Activated naive CD4-positive, alpha-beta T cell treated with anti-CD3 and anti-CD28 coated beads, Interleukin-2, amount 10 ng/mL, durations not matched to agents 7 days and 5 days (primary cell): ENCODE results near the gene KSR2.
"Not testable (repeated sequence)": the region's sequence is repeated elsewhere in the genome, so short reads cannot be mapped to it uniquely, and the experiment has no call there.

Experiments
- CTCF ChIA-PET: fragments of 350-600 bp; sonication (Branson Sonifier 250); formaldehyde crosslinking; loops from one replicate; lab custom pipeline; 2021; ENCODE audit warnings: antibody characterized with exemption; lab: Charles Lee
- DNase-seq: peaks from one replicate; pipeline ENCODE4 v3.0.0-alpha.2; 2020
- H3K27ac Mint-ChIP-seq: one replicate; pipeline ENCODE4 v1.8.0; 2021; ENCODE audit warnings: mild to moderate bottlenecking, moderate library complexity, mixed read lengths
- H3K27me3 Mint-ChIP-seq: one replicate; pipeline ENCODE4 v1.8.0; 2021; ENCODE audit warnings: mild to moderate bottlenecking, mixed read lengths
- H3K36me3 Mint-ChIP-seq: one replicate; pipeline ENCODE4 v1.8.0; 2021; ENCODE audit warnings: mixed read lengths
- H3K4me1 Mint-ChIP-seq: one replicate; pipeline ENCODE4 v1.8.0; 2021; ENCODE audit warnings: mixed read lengths
- H3K4me3 Mint-ChIP-seq: one replicate; pipeline ENCODE4 v1.8.0; 2021; ENCODE audit warnings: mild to moderate bottlenecking, moderate library complexity, mixed read lengths
- H3K9me3 Mint-ChIP-seq: one replicate; pipeline ENCODE4 v1.8.0; 2021; ENCODE audit warnings: mixed read lengths

Gene KSR2

GRCh38 chr12:117968826-117969659 is at the start of gene KSR2:
KSR2 (minus strand) TSS chr12:117968990; CDS start chr12:117968255, 735 bp downstream.
- peak; percentile 69 for DNase-seq
- Mint-ChIP-seq H3K4me3 (peak within 1 kb of the TSS; percentile 69), H3K27me3 (peaks cover 62% of the 10 kb centered on the region), H3K4me1 (peaks cover 8% of the 10 kb centered on the region), H3K36me3 (no peaks in the 10 kb centered on the region), H3K27ac (no peak within 1 kb of the TSS), H3K9me3 (peaks cover 10% of the 10 kb centered on the region)
- CTCF ChIA-PET = no interaction called here

- CTCF ChIA-PET = no interaction called here
- no peak for DNase-seq
- Mint-ChIP-seq H3K4me1 (peaks cover 31% of the 10 kb centered on the region), H3K27me3 (peaks cover 19% of the 10 kb centered on the region), H3K9me3 (peaks cover 4% of the 10 kb centered on the region), H3K4me3 (peak overlapping the region; percentile 87), H3K27ac (no peak overlapping the region), H3K36me3 (peaks cover 32% of the 10 kb centered on the region)
Observed at GRCh38 chr12:118017926-118018325, 49.1 kb upstream of the KSR2 start.

- DNase-seq = peak; percentile 99
- CTCF ChIA-PET = interaction anchor here (0.6 to 1.5 kb wide), 3 partner anchors 19 to 780 kb away, joined by 3 to 5 read pairs (median 4); no protein-coding TSS in a partner anchor
- H3K4me3 Mint-ChIP-seq = peak within 1 kb of the TSS; percentile 87
Observed at GRCh38 chr12:118016424-118017264, 47.9 kb upstream of the KSR2 start, which contains the start of gene RFC5. RFC5 (plus strand) TSS chr12:118016703; CDS start chr12:118016828, 125 bp downstream.

GRCh38 chr12:118015944-118016343 is 47.2 kb upstream of the KSR2 start:
- CTCF ChIA-PET = interaction anchor here (0.6 to 1.5 kb wide), 3 partner anchors 19 to 780 kb away, joined by 3 to 5 read pairs (median 4); no protein-coding TSS in a partner anchor
- peak overlapping the region; percentile 87 for H3K4me3 Mint-ChIP-seq

More at GRCh38 chr12:118016424-118017264, 47.9 kb upstream of the KSR2 start, which contains the start of gene RFC5:
- Mint-ChIP-seq H3K9me3 (peaks cover 4% of the 10 kb centered on the region), H3K27ac (peak within 1 kb of the TSS; percentile 84), H3K36me3 (peaks cover 25% of the 10 kb centered on the region), H3K27me3 (peaks cover 19% of the 10 kb centered on the region), H3K4me1 (peaks cover 31% of the 10 kb centered on the region)

GRCh38 chr12:118015306-118015705 is 46.5 kb upstream of the KSR2 start:
- no peak overlapping the region for H3K4me3 Mint-ChIP-seq

More at GRCh38 chr12:118015944-118016343, 47.2 kb upstream of the KSR2 start:
- no peak for DNase-seq
- H3K27ac Mint-ChIP-seq = no peak overlapping the region
- H3K36me3 Mint-ChIP-seq = peaks cover 21% of the 10 kb centered on the region
- H3K27me3 Mint-ChIP-seq = peaks cover 19% of the 10 kb centered on the region
- H3K9me3 Mint-ChIP-seq = peaks cover 4% of the 10 kb centered on the region
- peaks cover 31% of the 10 kb centered on the region for H3K4me1 Mint-ChIP-seq

GRCh38 chr12:118013283-118013682 is 44.5 kb upstream of the KSR2 start:
- Mint-ChIP-seq H3K4me1 (peaks cover 23% of the 10 kb centered on the region), H3K9me3 (peaks cover 4% of the 10 kb centered on the region), H3K4me3 (no peak overlapping the region), H3K27me3 (peaks cover 19% of the 10 kb centered on the region), H3K27ac (no peak overlapping the region), H3K36me3 (peaks cover 6% of the 10 kb centered on the region)
- CTCF ChIA-PET = no interaction called here
- DNase-seq = no peak

More at GRCh38 chr12:118015306-118015705, 46.5 kb upstream of the KSR2 start:
- Mint-ChIP-seq H3K27me3 (peaks cover 19% of the 10 kb centered on the region), H3K36me3 (peaks cover 15% of the 10 kb centered on the region), H3K27ac (no peak overlapping the region), H3K4me1 (peaks cover 31% of the 10 kb centered on the region), H3K9me3 (peaks cover 4% of the 10 kb centered on the region)
- no peak for DNase-seq
- CTCF ChIA-PET = no interaction called here

- no peak for DNase-seq
- peaks cover 10% of the 10 kb centered on the region for H3K4me1 Mint-ChIP-seq
- H3K4me3 Mint-ChIP-seq = no peak overlapping the region
- peaks cover 19% of the 10 kb centered on the region for H3K27me3 Mint-ChIP-seq
- no peak overlapping the region for H3K27ac Mint-ChIP-seq
- H3K36me3 Mint-ChIP-seq = no peaks in the 10 kb centered on the region
- peaks cover 4% of the 10 kb centered on the region for H3K9me3 Mint-ChIP-seq
- CTCF ChIA-PET = no interaction called here
Observed at GRCh38 chr12:118011961-118012360, 43.2 kb upstream of the KSR2 start.

- DNase-seq = no peak
- H3K27me3 Mint-ChIP-seq = peaks cover 16% of the 10 kb centered on the region
- CTCF ChIA-PET = no interaction called here
- H3K4me1 Mint-ChIP-seq = peaks cover 6% of the 10 kb centered on the region
- H3K9me3 Mint-ChIP-seq = peaks cover 4% of the 10 kb centered on the region
- H3K36me3 Mint-ChIP-seq = no peaks in the 10 kb centered on the region
- no peak overlapping the region for H3K4me3 Mint-ChIP-seq
- H3K27ac Mint-ChIP-seq = no peak overlapping the region
Observed at GRCh38 chr12:118011377-118011776, 42.6 kb upstream of the KSR2 start.

GRCh38 chr12:118010903-118011302 is 42.1 kb upstream of the KSR2 start:
- DNase-seq = no peak
- no peak overlapping the region for H3K4me3 Mint-ChIP-seq
- H3K9me3 Mint-ChIP-seq = peaks cover 4% of the 10 kb centered on the region
- CTCF ChIA-PET = no interaction called here
- peaks cover 14% of the 10 kb centered on the region for H3K27me3 Mint-ChIP-seq
- peaks cover 1% of the 10 kb centered on the region for H3K4me1 Mint-ChIP-seq
- no peak overlapping the region for H3K27ac Mint-ChIP-seq
- H3K36me3 Mint-ChIP-seq = no peaks in the 10 kb centered on the region

- H3K4me1 Mint-ChIP-seq, H3K27me3 Mint-ChIP-seq, H3K27ac Mint-ChIP-seq, H3K4me3 Mint-ChIP-seq, DNase-seq, CTCF ChIA-PET, H3K36me3 Mint-ChIP-seq, H3K9me3 Mint-ChIP-seq: not testable (repeated sequence)
Observed at GRCh38 chr12:117999806-118000205, 31.0 kb upstream of the KSR2 start.

- Mint-ChIP-seq H3K27me3 (peaks cover 3% of the 10 kb centered on the region), H3K4me1 (no peaks in the 10 kb centered on the region), H3K4me3 (no peak overlapping the region), H3K27ac (no peak overlapping the region), H3K9me3 (peaks cover 1% of the 10 kb centered on the region), H3K36me3 (no peaks in the 10 kb centered on the region)
- CTCF ChIA-PET = no interaction called here
- no peak for DNase-seq
Observed at GRCh38 chr12:117998719-117999118, 29.9 kb upstream of the KSR2 start.

- CTCF ChIA-PET = no interaction called here
- no peaks in the 10 kb centered on the region for H3K36me3 Mint-ChIP-seq
- H3K4me3 Mint-ChIP-seq = no peak overlapping the region
- no peak overlapping the region for H3K27ac Mint-ChIP-seq
- H3K9me3 Mint-ChIP-seq = peaks cover 1% of the 10 kb centered on the region
- no peak for DNase-seq
- H3K27me3 Mint-ChIP-seq = no peaks in the 10 kb centered on the region
- H3K4me1 Mint-ChIP-seq = no peaks in the 10 kb centered on the region
Observed at GRCh38 chr12:117994551-117995438, 26.0 kb upstream of the KSR2 start.

- H3K4me1 Mint-ChIP-seq = no peaks in the 10 kb centered on the region
- H3K27me3 Mint-ChIP-seq = peaks cover 4% of the 10 kb centered on the region
- H3K9me3 Mint-ChIP-seq = peaks cover 3% of the 10 kb centered on the region
- no peak overlapping the region for H3K27ac Mint-ChIP-seq
- no peak for DNase-seq
- no peak overlapping the region for H3K4me3 Mint-ChIP-seq
- CTCF ChIA-PET = interaction anchor here (0.6 kb wide), 1 partner anchor 47 kb away, joined by 3 read pairs; no protein-coding TSS in a partner anchor
- H3K36me3 Mint-ChIP-seq = no peaks in the 10 kb centered on the region
Observed at GRCh38 chr12:117986705-117987469, 18.1 kb upstream of the KSR2 start.
